ENCODE measurements around the gene MUC6.

MUC6 gene

GRCh38 chr11:1036931-1037330 lies 413 bp upstream of the MUC6 start:
- no peak for DNase-seq (ENCODE audit: low read depth)

GRCh38 chr11:1035577-1036283 lies 788 bp downstream of the MUC6 start:
- DNase-seq (ENCODE audit: low read depth): no peak

- DNase-seq (ENCODE audit: low read depth): no peak
Observed at GRCh38 chr11:1034456-1035295, 1.8 kb downstream of the MUC6 start.

DNA sequence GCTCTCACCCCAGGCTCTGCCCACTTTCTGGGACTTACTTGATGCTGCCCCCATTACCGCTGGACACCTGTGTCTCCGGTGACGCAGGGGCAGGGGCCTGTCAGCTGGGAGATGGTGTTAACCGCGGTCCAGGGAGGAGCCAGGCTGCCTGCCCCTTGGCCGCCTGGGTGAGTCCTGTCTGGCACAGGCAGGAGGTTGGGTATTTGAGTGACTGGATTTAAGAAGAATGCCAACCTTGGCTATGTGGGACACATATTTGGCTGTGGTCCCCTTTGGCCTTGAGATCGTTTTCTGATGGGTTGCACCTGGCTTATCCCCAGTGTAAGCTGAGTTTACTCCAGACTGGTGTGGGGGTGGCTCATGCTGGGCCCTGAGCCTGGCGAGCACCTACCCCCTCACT lies 2.5 kb downstream of the MUC6 start:
- no peak for DNase-seq (ENCODE audit: low read depth)

DNA sequence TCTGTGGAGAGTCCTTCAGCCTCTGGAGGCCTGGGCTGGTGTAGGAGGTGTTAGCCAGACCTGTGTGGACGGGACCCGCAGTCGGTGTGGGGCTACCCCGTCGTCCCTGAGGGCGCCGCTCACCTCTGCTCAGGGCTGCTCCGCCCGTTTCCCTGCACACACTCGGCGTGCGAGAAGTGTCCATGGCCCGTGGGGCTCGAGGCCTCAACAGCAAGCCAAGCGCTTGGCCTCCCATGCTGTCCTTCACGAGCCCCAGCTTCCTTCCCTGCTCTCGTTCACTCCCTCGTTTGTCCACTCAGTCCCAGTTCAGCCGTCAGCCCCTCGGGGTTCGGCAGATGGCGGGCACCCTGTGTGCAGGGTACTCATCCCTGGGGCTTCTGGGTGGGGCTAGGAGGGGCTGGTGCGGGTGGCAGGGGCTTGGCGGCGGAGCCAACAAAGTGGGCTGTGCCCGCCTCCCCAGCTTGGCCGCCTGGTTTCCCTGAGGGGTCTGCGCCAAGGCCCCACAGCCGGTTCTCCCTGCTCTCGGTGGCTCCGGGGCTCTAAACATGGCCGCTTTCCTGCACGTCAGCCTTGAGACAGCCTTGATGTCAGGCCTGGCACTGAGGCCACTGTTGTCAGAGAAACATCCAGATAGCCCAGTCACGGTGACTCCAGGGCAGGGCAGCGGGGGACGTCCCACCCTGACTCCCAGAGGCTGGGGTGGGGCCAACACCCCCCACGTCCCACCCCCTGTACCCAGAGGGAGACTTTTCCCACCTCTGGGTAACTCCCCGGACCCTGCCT lies 3.3 kb downstream of the MUC6 start:
- DNase-seq (ENCODE audit: low read depth): no peak

GRCh38 chr11:1032310-1032891 lies 4.1 kb downstream of the MUC6 start:
- no peak for DNase-seq (ENCODE audit: low read depth)

DNA sequence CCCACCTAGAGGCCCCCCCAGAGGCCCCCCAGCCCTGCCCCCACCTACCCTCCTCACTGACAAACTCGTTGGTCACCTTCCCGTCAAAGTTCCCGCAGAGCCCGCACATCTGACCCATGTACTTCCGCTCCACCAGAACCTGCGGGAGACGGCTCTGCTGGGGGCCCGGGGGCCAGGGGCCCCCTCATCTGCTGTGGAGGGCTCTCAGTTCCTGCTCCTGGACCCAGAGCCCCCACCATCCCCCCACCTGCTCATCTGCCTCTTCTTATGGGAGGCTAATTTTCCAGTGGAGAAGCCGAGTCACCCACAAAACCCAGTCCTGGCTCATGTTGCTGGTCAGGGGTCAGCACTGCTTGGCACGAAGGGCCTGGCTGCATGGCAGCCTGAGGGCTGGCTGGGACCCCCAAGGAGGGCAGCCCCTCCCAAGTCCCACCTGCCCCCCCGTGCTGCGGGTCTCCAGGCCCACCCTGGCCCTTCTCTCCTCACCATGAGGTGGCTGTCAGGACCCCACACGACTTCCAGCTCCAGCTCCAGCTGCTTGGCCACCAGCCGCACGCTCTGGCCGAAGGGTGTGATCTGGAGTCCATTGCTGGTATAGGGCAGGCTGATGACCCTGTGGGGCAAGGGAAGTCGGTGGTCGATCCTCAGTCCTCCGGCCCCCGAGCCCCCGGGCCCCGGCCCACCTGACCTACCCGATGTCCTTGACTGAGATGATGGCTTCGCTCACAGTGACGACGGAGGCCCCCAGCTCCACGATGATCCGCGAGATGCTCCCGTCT lies 5.2 kb downstream of the MUC6 start:
- no peak for DNase-seq (ENCODE audit: low read depth)

DNA sequence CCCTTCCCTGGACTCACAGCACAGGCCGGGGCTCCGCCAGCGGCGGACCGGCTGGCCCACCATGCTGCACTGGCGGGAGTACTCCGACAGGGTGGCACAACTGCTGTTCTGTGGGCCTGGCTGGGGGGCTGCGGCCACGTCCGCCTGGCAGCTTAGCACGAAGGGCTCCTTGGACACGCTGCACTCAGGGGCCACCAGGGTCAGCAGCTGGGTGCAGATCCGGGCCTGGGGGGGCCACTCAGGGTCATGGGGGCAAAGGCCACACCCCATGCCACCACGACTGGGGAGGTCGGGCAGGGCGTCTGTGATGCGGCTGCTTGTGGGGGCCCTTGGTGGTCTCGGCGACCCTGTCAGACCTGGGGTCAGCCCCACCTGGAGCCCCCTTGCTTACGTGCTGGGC lies 6.0 kb downstream of the MUC6 start:
- no peak for DNase-seq (ENCODE audit: low read depth)

- DNase-seq (ENCODE audit: low read depth): no peak
Observed at GRCh38 chr11:1030086-1030485, 6.4 kb downstream of the MUC6 start.

DNA sequence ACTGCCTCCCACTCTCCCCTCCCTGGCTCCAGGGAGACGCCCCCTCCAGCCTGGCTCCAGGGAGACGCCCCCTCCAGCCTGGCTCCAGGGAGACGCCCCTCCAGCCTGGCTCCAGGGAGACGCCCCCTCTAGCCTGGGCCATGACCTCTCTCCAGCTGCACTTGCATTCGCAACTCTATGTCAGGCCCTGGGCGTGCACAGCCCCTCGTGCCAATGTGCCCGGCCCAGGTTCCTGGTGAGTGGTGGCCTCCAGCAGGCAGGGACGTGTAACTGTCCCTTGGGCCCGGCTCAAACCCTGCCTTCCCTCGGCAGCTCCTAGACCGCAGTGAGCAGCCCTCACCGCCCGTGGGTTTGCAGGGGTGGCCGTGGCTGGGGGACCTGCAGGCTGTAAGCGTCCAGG lies 6.9 kb downstream of the MUC6 start:
- DNase-seq (ENCODE audit: low read depth): no peak

DNA sequence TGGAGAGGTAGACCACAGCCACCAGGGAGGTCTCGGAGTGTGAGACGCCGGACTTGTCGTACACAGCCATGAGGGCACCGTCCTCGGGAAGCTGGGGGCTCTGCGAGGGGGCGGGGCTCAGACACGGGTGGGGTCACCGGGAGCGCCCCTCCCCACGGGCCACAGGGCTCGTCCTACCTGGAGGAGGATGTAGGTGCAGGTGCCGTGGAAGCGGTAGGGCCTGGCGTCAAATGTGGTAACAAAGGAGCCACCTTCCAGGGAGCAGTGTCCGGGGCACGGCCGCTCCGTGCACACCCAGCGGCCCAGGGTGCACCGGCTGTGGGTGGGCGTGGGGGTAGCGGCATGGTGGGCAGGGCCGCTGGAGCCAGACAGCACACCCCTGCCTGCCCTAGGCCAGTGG lies 7.5 kb downstream of the MUC6 start:
- no peak for DNase-seq (ENCODE audit: low read depth)

GRCh38 chr11:1028616-1029015 lies 7.9 kb downstream of the MUC6 start:
- DNase-seq (ENCODE audit: low read depth): no peak

- no peak for DNase-seq (ENCODE audit: low read depth)
Observed at GRCh38 chr11:1028291-1028540, 8.3 kb downstream of the MUC6 start.

- no peak for DNase-seq (ENCODE audit: low read depth)
Observed at GRCh38 chr11:1027483-1028290, 8.8 kb downstream of the MUC6 start.

DNA sequence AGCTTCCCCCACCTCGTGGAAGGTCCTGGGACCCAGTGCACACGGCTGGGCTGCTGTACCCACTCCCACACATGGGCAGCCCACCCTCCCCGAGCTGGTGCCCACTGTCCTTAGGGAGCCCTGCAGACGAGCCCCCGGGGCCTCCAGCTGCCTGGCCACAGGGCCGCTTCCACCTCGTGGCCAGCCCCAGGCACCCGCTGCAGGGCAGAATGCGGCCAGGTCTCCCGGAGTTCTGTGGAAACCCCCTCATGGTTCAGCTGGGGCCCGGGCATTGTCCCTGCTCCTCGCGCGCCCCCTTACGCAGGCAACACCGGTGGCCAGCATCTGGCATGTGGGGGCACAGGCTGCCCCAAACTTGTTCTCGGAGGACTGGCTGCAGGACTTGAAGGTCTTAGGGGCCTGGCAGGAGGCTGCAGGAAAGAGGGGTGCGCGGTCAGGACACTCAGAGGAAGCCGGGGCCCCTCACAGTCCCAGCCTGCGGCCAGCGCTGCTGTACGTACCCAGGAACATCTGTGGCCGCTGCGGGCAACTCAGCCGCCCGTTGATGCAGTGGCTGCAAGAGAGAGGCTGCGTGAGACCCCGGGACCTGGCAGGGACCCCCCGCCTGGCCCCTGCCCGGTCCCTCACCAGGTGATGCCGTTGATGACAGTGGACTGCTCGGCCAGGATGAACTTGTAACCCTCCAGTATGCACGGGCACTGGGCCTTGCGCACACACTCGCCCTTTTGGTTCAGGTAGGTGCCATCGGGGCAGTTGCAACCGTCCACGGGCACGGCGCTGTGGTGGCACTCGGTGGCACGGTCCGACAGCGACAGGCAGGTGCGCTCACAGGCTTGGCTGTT lies 9.7 kb downstream of the MUC6 start:
- no peak for DNase-seq (ENCODE audit: low read depth)

- DNase-seq (ENCODE audit: low read depth): no peak
Observed at GRCh38 chr11:1026163-1026450, 10.4 kb downstream of the MUC6 start.

GRCh38 chr11:1025410-1026162 lies 10.9 kb downstream of the MUC6 start:
- no peak for DNase-seq (ENCODE audit: low read depth)

GRCh38 chr11:1024597-1025409 lies 11.7 kb downstream of the MUC6 start:
- DNase-seq (ENCODE audit: low read depth): no peak

Measured in activated T-helper 9 cell treated with anti-CD3 and anti-CD28 coated beads, Interleukin-2, amount 50 U/mL, for 16 hours (primary cell).